ENCODE data around the gene FXR1.

Gene FXR1

DNA sequence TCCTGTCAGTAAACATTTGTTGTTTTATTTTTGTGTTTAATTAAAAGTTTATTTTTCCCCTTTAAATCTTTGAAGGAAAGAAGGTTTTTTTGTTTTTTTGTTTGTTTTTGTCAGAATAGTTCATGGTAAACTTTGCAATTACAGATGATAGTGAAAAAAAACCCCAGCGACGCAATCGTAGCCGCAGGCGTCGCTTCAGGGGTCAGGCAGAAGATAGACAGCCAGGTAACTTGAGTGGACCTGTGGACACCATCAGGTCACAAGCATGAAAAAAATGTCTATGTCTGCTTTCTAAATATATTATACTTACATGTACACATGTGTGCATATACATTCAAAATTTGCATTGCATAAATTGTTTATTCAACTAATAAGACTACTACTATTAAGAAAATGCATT lies 58.5 kb downstream of the FXR1 start:
- TF ChIP-seq, protein P1, sequence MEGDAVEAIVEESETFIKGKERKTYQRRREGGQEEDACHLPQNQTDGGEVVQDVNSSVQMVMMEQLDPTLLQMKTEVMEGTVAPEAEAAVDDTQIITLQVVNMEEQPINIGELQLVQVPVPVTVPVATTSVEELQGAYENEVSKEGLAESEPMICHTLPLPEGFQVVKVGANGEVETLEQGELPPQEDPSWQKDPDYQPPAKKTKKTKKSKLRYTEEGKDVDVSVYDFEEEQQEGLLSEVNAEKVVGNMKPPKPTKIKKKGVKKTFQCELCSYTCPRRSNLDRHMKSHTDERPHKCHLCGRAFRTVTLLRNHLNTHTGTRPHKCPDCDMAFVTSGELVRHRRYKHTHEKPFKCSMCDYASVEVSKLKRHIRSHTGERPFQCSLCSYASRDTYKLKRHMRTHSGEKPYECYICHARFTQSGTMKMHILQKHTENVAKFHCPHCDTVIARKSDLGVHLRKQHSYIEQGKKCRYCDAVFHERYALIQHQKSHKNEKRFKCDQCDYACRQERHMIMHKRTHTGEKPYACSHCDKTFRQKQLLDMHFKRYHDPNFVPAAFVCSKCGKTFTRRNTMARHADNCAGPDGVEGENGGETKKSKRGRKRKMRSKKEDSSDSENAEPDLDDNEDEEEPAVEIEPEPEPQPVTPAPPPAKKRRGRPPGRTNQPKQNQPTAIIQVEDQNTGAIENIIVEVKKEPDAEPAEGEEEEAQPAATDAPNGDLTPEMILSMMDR (IDR thresholded peaks at IDR 0.05; ENCODE audit: insufficient read depth, missing control alignments), result no peak
- DNase-seq (ENCODE audit: insufficient read length, low spot score), result no peak
- no peak for FAIRE-seq

DNA sequence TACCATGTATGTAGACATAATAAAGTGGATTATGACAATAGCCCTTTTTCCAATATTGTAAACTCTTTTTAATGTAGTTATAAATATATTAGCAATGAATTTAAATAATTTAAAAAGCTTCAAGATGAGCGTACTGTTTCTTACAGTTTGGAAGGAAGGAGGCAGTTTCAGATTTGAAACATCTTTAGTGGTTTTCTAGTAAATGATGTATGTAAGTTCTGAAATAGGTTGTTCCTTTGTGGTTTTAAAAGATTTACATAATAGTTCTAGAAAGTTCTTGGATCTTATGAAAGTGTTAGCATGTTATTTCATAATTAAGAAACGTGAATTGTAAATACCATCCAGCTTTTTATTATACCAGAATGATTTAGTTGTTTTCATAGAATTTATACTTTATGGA lies 61.1 kb downstream of the FXR1 start:
- DNase-seq (ENCODE audit: insufficient read length, low spot score) (no peak), FAIRE-seq (no peak)
- TF ChIP-seq, protein P1 (IDR thresholded peaks at IDR 0.05; ENCODE audit: insufficient read depth, missing control alignments), result no peak

DNA sequence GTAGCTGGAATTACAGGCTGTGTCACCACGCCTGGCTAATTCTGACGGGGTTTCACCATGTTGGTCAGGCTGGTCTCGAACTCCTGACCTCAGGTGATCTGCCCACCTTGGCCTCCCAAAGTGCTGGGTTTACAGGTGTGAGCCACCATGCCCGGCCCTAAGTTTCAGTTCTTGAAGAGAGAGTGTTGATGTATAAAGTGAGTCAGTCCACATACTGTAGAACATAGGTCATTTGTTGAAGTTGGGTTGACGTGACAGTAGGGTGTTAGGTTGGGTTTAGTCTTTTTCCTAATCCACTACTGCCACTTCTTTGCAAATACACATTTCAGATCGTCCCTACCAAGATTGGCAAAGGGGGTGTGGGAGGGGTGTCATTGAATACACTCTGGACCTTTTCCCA lies 61.8 kb downstream of the FXR1 start:
- TF ChIP-seq, protein P1 (IDR thresholded peaks at IDR 0.05; ENCODE audit: insufficient read depth, missing control alignments), result no peak
- DNase-seq (ENCODE audit: insufficient read length, low spot score), result no peak
- no peak for FAIRE-seq

DNA sequence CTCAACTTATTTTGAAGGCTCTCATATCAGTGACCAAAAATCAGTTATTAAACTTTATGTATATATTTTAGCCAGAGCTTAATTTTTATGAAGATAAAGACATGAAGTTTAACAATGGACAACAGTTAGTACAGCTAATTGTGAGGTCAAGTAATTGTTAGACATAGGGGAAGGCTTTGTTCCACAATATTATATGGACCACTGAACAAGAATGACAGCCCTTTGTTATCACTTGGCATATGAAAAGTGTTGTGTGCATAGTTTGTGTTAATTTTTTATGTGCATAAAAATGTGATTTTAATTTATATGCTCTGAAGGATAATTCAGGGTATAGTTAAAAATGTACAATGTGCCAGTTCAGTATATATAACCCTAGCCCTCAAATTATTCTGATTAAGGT lies 65.0 kb downstream of the FXR1 start:
- FAIRE-seq (no peak), DNase-seq (ENCODE audit: insufficient read length, low spot score) (no peak)
- TF ChIP-seq, protein P1 (IDR thresholded peaks at IDR 0.05; ENCODE audit: insufficient read depth, missing control alignments), result no peak

DNA sequence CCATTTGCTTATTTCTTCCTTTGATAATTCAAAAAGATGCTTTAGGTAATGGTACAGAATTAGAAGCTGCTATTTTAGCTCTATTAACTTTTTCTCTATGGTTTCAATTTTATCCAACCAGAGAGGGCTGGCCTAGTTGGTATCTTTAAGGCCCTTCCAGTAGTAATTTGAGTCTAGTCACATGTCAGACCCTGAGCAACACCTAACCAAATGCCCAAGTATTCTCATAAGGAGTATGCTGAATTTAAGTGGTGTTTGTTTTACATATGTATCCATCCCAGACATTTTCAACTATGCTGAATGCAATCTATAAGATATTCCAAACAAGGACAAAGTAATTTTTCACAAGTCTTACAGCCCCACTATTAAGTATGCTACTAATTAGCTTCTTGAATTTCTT lies 67.5 kb downstream of the FXR1 start:
- TF ChIP-seq, protein P1 (IDR thresholded peaks at IDR 0.05; ENCODE audit: insufficient read depth, missing control alignments), result no peak
- no peak for FAIRE-seq
- DNase-seq (ENCODE audit: insufficient read length, low spot score), result no peak

DNA sequence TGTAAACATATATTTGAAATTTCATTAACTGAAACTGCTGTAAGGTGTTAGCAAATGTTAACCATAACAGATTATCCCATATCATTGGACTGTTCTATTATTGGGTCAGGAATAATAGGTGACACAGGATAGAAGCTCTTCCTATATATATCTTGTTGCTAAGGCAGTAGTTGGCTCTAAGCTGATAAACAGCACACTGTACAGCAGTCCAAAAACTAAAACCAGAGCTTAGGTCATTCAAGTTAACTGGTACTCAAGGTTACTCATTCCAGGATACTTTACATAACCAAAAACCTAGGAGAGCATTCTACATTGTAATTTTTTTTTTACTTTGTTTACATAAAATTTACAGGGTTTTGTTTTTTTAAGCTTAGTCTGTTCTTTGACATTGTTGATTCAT lies 68.1 kb downstream of the FXR1 start:
- TF ChIP-seq, protein P1 (IDR thresholded peaks at IDR 0.05; ENCODE audit: insufficient read depth, missing control alignments), result no peak
- FAIRE-seq (no peak), DNase-seq (ENCODE audit: insufficient read length, low spot score) (no peak)

DNA sequence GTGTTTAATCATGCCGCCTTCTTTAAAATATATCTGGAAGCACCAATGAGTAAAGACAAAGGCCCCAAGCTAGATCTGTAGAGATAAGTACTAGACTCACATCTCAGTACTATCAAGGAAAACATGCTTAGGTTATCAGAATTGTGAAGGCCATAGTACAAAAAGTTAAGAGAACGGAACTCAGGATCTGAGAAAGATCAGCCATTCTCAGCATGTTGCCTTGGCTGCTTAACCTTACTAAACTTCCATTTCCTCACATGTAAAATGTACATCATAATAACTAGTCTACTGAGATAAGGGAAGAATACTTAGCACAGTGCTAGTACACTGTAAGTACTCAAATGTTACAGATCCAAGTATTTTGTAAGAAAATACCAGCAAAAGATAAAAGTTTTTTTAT lies 69.4 kb downstream of the FXR1 start:
- TF ChIP-seq, protein P1 (IDR thresholded peaks at IDR 0.05; ENCODE audit: insufficient read depth, missing control alignments), result no peak
- no peak for FAIRE-seq
- no peak for DNase-seq (ENCODE audit: insufficient read length, low spot score)
